GM18907 (cell line): ENCODE measurements around the gene TNFSF9.
"Not testable (repeated sequence)": the region's sequence is repeated elsewhere in the genome, so short reads cannot be mapped to it uniquely, and the experiment has no call there.

Experiments
- ATAC-seq: cut with Tn5 transposase; IDR thresholded peaks from one replicate; pipeline ENCODE4 v1.9.1; 2021; ENCODE audit warnings: mild to moderate bottlenecking, moderate library complexity; ENCODE audit not compliant: unreplicated experiment

TNFSF9 gene

DNA sequence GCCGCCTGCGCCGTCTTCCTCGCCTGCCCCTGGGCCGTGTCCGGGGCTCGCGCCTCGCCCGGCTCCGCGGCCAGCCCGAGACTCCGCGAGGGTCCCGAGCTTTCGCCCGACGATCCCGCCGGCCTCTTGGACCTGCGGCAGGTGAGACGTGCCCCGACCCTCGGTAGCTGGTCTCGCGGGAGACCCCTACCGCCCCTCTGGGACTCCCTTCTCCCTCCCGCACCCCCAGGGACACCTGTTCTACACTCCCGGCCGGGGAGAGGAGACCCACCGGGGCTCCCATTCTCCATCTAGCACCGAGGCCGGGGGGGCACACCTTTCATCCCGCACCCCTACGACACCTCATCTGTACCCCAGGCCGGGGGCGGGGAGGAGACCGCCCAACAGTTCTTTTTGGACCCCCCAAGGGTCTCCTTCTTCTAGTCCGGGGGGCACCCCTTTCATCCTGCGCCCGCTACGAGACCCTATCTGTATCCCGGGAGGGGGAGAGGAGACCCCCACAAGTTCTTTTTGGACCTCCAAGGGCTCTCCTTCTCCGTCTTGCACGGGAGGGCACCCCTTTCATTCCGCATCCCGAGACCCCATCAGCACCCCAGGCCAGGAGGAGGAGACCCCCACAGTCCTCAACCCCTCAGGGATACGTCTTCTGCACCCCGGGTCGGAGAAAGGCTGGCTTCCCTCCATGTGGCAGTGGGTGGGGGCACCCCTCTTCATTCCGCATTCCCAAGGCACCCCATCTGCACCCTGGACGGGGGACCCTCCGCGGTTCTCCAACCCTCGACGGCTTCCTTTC is 533 bp downstream of the TNFSF9 start:
- no peak for ATAC-seq

DNA sequence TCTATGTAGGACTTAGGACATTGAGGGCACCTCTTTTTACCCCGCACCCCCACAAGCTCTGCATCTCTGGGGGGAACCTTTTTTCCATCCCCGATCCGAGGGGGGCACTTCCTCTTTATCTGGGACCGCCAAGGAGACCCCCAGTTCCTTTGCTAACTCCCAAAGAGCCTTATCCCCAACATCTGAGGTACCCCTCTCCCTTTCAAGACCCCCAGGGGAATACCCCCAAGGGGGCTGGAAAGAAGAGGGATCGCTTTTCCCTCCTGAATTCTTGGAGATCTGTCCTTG is 1.1 kb downstream of the TNFSF9 start:
- no peak for ATAC-seq

GRCh38 chr19:6532244-6532999 is 1.6 kb downstream of the TNFSF9 start:
- ATAC-seq: no peak

DNA sequence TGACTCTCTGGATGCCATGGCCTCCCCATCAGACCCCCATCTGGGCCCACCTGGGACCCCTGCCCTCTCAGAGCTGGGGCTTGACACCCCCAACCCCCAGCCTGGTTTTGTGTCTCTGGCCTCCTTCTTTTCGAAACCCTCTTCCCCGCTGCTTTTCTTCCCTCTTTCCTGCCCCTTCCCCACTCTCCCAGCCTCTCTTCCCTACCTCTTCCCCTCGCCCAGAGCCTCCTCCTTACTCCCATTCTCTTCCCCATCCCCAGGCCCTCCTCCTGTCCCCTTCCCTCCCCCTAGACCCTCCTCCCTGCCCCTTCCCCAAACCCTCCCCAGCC is 2.1 kb downstream of the TNFSF9 start:
- ATAC-seq: no peak

DNA sequence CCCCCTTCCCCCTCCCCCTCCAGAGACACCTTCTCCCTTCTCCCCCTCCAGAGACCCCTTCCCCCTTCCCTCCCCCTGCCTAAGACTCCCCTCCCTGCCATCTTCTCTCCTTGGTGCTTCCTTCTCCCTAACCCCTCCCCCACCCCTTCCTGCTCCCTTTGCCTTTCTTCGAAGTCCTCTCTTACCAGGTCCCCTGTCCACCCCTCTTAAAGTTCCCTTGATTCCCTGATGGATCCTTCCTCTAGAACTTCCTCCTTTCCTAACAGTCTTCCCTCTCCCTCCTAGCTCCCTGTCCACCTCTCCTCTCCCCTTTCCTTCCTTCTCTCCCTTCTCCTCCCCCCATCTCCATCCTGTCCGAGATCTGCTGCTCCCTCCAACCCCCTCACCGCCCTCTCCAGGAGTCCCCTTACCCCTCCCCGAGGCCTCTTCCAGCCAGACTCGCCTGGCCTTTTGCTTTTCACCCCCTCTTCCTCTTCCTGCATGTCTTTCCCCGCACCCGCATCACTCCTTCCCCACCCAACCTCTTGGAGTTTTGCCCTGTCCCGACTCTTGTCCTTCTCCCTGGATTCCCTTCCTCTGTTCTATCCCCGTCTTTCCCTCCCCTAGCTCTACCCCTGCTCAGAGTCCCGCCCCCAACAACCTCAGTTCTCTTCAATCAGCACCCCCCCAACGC is 3.1 kb downstream of the TNFSF9 start:
- no peak for ATAC-seq

DNA sequence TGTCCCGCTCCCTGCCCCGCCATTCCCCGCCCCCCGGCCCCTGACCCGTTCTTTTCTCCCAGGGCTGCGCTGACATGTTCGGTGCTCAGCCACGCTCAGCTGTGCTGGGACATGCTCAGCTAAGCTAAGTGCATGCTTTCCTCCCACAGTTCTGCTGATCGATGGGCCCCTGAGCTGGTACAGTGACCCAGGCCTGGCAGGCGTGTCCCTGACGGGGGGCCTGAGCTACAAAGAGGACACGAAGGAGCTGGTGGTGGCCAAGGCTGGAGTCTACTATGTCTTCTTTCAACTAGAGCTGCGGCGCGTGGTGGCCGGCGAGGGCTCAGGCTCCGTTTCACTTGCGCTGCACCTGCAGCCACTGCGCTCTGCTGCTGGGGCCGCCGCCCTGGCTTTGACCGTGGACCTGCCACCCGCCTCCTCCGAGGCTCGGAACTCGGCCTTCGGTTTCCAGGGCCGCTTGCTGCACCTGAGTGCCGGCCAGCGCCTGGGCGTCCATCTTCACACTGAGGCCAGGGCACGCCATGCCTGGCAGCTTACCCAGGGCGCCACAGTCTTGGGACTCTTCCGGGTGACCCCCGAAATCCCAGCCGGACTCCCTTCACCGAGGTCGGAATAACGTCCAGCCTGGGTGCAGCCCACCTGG is 3.7 kb downstream of the TNFSF9 start:
- no peak for ATAC-seq

GRCh38 chr19:6535558-6536137 is 4.8 kb downstream of the TNFSF9 start:
- ATAC-seq: peak; percentile 0

DNA sequence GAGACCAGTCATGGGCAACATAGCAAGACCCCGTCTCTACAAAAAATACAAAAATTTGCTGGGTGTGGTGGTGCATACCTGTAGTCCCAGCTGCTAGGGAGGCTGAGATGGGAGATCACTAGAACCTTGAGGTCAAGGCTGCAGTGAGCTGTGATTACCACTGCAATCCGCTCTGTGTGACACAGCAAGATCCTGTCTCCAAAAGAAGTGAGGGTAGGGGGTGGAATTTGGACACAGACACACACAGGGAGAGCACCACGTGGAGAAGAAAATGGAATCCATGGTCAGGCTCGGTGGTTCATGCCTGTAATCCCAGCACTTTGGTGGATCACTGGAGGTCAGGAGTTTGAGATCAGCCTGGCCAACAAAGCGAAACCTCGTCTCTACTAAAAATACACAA is 8.7 kb downstream of the TNFSF9 start:
- ATAC-seq: no peak

- ATAC-seq: no peak
These were observed 10.3 kb downstream of the TNFSF9 start for GRCh38 chr19:6540918-6541689.

DNA sequence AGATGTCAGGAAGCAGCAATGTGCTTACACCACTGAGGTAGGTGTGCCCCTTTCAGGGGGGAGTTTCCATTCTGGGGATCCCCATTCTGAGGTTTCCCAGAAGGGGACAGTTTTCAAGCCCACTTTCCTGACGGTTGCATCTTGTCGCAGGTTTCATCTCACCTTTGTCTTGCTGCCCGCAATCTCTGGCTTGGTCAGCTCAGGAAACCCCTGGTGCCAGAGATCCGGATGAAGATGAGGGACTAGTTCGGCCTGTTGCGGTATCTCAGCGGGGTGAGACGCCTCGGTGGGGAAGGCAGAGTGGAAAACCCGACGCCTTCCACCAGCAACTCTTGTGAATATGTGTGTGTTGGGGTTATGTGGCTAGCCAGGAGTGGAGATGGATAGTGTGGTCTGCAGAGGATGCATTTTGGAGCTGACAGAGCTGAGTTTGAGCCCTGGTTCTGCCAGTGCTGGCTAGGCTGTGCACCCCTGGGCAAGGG is 13.1 kb downstream of the TNFSF9 start:
- no peak for ATAC-seq

DNA sequence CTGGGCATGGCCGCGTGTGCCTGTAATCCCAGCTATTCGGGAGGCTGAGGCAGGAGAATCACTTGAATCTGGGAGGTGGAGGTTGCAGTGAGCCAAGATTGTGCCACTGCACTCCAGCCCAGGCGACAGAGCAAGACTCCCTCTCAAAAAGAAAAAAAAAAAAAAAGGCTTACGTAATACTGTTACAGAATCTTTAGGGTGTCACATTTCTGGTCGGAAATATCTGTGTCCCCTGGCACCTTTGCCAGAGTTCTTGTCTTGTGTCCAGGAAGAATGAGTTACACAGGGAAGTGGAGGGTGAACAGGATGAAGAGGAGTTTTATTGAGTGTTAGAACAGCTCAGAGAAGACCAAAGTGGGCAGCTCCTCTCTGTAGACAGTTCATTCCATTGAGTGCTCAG is 19.9 kb downstream of the TNFSF9 start:
- ATAC-seq: not testable (repeated sequence)

DNA sequence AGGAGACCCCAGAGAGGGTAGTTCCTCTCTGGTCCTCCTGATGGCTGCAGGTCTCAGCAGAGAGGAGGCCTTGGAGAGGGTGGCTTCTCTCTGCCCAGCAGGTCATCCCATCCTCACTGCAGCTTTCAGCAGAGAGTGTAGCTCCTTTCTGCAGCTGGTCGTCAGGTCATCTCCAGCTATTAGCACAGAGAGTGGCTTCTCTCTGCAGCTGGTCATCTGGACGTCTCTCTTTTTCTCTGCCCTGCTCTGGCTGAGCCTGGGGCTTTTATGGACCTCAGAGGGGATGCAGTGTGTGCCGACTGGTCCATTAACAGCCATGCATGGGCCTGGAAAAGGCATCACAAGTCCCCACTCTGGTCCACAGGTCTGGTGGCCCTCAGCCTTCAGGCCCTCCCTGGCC is 20.3 kb downstream of the TNFSF9 start:
- ATAC-seq: no peak

DNA sequence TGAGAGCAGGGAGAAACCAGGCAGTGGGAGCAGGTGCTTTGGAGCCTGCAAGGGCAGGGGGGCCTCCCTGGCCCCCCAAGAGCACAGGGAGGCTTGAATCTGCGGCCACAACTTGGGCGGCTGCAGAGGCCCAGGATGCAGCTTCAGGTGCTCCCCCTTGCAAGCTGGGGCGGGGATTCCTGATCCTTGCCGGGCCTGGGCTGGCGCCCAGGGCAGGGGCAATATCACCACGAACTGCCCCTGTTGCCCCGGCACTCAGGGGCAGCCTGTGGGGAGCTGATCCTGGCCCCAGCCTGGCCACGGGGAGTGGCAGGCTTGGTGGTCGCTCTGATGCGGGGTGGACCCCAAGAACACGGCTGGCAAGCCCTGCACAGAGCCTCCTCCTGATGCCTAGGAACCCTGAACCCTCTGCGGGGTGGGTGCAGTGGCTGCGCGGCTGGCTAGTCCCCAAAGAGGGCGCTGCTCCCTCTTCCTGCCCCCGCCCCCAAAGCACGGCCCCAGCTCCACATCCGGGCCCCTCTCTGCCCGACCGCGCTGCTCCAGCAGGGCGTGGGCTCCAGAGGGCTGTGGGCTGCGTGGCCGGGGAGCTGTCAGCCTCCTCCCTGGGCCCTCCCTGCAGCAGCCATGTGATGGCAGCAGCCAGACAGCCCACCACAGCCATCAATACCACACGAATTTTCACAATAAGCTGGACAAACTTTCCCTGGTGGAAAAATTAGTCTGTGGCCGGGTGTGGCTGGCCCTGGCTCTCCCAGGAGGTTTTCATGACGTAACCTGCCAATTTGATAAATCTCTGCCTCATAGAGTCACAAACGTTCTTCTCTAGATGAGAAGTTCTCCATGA is 21.0 kb downstream of the TNFSF9 start:
- peak; percentile 63 for ATAC-seq

- no peak for ATAC-seq
These were observed 25.2 kb downstream of the TNFSF9 start for GRCh38 chr19:6556043-6556449.

DNA sequence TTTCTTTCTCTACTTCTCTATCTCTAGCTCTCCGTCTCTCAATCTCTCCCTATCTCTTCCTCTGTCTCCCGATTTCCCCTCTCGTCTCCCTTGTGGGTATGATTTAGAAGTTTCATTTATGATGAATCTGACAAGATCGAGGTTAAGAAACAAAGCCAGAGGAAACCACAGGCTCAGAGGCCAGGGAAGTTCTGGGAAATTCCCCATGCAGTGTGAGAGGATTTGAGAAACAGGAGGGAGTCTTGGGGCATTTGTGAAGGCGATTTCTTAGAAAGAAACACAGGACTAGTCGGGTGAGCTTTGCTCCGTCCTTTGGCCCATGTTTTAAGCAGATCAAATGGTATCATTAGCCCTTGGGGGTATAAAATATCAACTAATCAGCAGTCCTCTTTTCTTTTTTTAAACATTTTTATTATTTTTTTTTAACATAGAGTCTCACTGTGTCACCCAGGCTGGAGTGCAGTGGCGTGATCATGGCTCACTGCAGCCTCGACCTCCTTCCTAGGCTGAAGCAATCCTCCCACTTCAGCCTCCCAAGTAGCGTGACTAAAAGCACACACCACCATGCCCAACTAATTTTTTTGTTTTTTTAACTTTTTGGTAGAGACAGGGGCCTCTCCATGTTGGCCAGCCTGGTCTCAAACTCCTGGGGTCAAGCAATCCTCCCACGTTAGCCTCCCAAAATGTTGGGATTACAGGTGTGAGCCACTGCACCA is 25.8 kb downstream of the TNFSF9 start:
- no peak for ATAC-seq

- ATAC-seq: not testable (repeated sequence)
These were observed 31.6 kb downstream of the TNFSF9 start for GRCh38 chr19:6562437-6562836.

DNA sequence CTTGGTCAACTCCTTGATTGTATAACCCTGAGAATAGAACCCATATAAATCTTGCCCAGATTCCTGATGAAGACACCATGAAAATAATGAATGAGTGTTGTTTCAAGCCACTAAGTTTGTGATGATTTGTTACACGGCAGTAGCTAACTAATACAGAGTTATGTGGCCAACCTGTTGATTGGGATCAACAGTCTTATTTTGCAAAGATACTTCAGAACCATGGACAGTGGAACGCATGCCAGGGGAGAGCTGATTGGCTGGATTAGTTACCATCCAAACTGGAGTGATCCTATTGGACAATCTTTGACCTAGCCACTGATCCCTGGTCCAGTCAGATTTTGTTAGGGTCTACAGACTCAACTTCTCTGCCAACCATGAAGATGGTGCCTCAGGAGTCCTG is 33.6 kb downstream of the TNFSF9 start:
- ATAC-seq: no peak

DNA sequence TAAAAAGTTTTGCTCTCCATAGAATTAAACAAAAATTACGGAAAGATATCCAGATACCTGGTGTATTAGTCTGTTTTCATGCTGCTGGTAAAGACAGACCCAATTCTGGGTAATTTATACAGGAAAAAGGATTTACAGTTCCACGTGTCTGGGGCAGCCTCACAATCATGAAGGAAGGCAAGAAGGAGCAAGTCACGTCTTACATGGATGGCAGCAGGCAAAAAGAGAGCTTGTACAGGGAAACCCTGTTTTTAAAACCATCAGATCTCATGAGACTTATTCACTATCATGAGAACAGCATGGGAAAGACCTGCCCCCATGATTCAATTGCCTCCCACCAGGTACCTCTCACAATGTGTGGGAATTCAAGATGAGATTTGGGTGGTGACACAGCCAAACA is 35.9 kb downstream of the TNFSF9 start:
- not testable (repeated sequence) for ATAC-seq

DNA sequence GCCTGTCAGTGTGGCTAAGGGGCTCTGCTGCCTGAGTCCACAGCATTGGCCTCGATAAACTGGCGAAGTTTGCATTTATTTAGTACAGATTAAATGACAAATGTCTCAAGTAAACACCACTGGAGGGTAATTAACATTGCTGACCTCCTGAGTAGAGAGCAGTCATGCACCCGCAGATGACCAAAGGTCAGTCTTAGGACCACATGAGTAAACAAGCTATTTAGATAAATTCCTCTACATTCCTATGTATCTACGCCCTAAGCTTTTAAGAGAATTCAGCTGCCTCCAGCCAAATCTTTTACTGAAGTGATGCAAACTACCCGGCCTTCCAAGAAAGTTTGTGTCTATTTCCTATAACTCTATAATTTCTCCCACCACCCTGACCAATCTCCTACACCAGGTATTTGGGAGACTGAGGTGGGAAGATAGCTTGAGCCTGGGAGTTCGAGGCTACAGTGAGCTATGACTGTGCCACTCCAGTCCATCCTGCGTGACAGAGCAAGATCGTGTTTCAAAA is 37.2 kb downstream of the TNFSF9 start:
- ATAC-seq: no peak
